Hepatocyte (in vitro differentiated cells): ENCODE results near the gene GHR.

Experiments
- CTCF ChIP-seq: fragments of 200-600 bp; sonication (generic); IDR thresholded peaks from 2 replicates; pipeline ENCODE4 v1.5.1; 2016; ENCODE audit warnings: antibody characterized with exemption, mild to moderate bottlenecking; ENCODE audit not compliant: poor library complexity
- EZH2 ChIP-seq: fragments of 200-600 bp; sonication (generic); IDR thresholded peaks from 2 replicates; pipeline ENCODE4 v1.6.1; 2016; ENCODE audit warnings: antibody characterized with exemption, mild to moderate bottlenecking, borderline replicate concordance
- EZH2phosphoT487 ChIP-seq: fragments of 200-600 bp; sonication (generic); IDR thresholded peaks from one replicate; pipeline ENCODE4 v1.6.1; 2018; ENCODE audit warnings: antibody characterized with exemption, mild to moderate bottlenecking, low read depth, moderate library complexity; ENCODE audit not compliant: unreplicated experiment, severe bottlenecking

- no peak for TF ChIP-seq EZH2
- no peak for TF ChIP-seq CTCF
- no peak for TF ChIP-seq EZH2phosphoT487
Observed at GRCh38 chr5:42492974-42493373, 69.7 kb downstream of the GHR start.
